Measurements from ENCODE around the gene IRAK3. TPM values are rescaled to one million over a fixed set of nuclear protein-coding genes. Genes with fewer than 3 reads are reported as not detected.
"Not testable (repeated sequence)": the region's sequence is repeated elsewhere in the genome, so short reads cannot be mapped to it uniquely, and the experiment has no call there.

Gene IRAK3
- total RNA-seq, 1 donor from 2014 or later = 0.05 TPM

DNA sequence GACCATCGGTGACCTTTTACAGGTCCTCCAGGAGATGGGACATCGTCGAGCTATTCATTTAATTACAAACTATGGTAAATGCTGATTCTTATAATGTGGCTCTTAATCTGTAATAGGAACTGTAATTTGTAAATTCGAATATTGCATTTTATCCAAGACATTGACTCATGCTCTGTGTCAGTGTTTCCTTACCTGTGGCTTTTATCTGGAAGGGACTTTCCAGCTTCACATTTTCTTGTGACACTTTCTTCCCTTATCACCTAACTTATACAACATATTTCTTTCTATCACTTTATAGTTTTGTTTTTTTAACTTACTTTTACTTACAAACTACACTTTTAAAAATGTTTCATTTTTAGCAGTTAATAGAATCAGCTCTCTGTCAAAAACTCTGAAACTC, 14.8 kb downstream of the IRAK3 start:
- H4K20me1 ChIP-seq (ENCODE audit: insufficient read depth, low read length) = no peaks in the 10 kb centered on the region
- no peak overlapping the region for H3K9ac ChIP-seq (ENCODE audit: low read length)
- H3K4me1 ChIP-seq (ENCODE audit: insufficient read depth, low read length) = no peaks in the 10 kb centered on the region
- TF ChIP-seq EZH2 (IDR thresholded peaks at IDR 0.05; ENCODE audit: insufficient read depth, low read length) = no peak
- TF ChIP-seq, protein P1, sequence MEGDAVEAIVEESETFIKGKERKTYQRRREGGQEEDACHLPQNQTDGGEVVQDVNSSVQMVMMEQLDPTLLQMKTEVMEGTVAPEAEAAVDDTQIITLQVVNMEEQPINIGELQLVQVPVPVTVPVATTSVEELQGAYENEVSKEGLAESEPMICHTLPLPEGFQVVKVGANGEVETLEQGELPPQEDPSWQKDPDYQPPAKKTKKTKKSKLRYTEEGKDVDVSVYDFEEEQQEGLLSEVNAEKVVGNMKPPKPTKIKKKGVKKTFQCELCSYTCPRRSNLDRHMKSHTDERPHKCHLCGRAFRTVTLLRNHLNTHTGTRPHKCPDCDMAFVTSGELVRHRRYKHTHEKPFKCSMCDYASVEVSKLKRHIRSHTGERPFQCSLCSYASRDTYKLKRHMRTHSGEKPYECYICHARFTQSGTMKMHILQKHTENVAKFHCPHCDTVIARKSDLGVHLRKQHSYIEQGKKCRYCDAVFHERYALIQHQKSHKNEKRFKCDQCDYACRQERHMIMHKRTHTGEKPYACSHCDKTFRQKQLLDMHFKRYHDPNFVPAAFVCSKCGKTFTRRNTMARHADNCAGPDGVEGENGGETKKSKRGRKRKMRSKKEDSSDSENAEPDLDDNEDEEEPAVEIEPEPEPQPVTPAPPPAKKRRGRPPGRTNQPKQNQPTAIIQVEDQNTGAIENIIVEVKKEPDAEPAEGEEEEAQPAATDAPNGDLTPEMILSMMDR (IDR thresholded peaks at IDR 0.05; ENCODE audit: insufficient read depth, low read depth, low read length) = no peak
- no peaks in the 10 kb centered on the region for H3K27me3 ChIP-seq (ENCODE audit: insufficient read depth, low read length)
- Mint-ChIP-seq H3K27ac (ENCODE audit: unreplicated experiment) (no peak overlapping the region), H3K9me3 (ENCODE audit: unreplicated experiment) (peaks cover 8% of the 10 kb centered on the region), H3K36me3 (ENCODE audit: low read depth, unreplicated experiment) (no peaks in the 10 kb centered on the region), H3K27me3 (ENCODE audit: low read depth, unreplicated experiment) (peaks cover 2% of the 10 kb centered on the region), H3K4me1 (ENCODE audit: low read depth, unreplicated experiment) (no peaks in the 10 kb centered on the region), H3K4me3 (ENCODE audit: unreplicated experiment) (no peak overlapping the region)
- no peaks in the 10 kb centered on the region for H3K9me3 ChIP-seq (ENCODE audit: insufficient read depth, low read depth, low read length)
- H3K27ac ChIP-seq (ENCODE audit: low read depth, low read length) = no peak overlapping the region
- FAIRE-seq (no peak), DNase-seq (ENCODE audit: low read depth) (no peak)
- no peaks in the 10 kb centered on the region for H3K36me3 ChIP-seq (ENCODE audit: insufficient read depth, low read length)
- H3K4me2 ChIP-seq (ENCODE audit: low read length) = no peak overlapping the region
- no peaks in the 10 kb centered on the region for H3K79me2 ChIP-seq (ENCODE audit: insufficient read depth, low read length)
- no peak overlapping the region for H2AFZ ChIP-seq (ENCODE audit: low read depth, low read length)
- H3K4me3 ChIP-seq (ENCODE audit: insufficient read depth, low read depth, low read length) = no peak overlapping the region

DNA sequence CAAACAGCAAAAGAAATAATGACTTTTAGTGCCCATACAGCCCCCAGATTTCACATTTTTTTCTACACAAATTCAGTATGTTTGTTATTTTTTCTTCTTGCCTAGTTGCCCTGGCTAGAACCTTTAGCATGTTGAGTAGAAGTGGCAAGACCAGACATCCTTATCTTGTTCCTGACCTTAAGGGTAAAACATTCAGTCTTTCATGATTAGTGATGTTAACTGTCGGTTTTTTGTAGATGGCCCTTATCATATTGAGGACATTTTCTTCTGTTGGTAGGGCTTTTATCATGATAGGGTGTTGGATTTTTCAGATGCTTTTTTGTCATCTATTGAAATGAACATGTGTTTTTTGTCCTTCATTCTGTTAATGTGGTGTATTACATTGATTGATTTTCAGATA, 17.1 kb downstream of the IRAK3 start:
- FAIRE-seq = no peak
- H3K9ac ChIP-seq (ENCODE audit: low read length) = no peak overlapping the region
- H4K20me1 ChIP-seq (ENCODE audit: insufficient read depth, low read length) = no peaks in the 10 kb centered on the region
- Mint-ChIP-seq H3K9me3 (ENCODE audit: unreplicated experiment) (no peaks in the 10 kb centered on the region), H3K27me3 (ENCODE audit: low read depth, unreplicated experiment) (peaks cover 2% of the 10 kb centered on the region), H3K27ac (ENCODE audit: unreplicated experiment) (no peak overlapping the region), H3K36me3 (ENCODE audit: low read depth, unreplicated experiment) (no peaks in the 10 kb centered on the region), H3K4me3 (ENCODE audit: unreplicated experiment) (no peak overlapping the region), H3K4me1 (ENCODE audit: low read depth, unreplicated experiment) (no peaks in the 10 kb centered on the region)
- H3K36me3 ChIP-seq (ENCODE audit: insufficient read depth, low read length) = no peaks in the 10 kb centered on the region
- no peak overlapping the region for H3K27ac ChIP-seq (ENCODE audit: low read depth, low read length)
- TF ChIP-seq, protein P1 (IDR thresholded peaks at IDR 0.05; ENCODE audit: insufficient read depth, low read depth, low read length) = no peak
- TF ChIP-seq EZH2 (IDR thresholded peaks at IDR 0.05; ENCODE audit: insufficient read depth, low read length) = no peak
- no peaks in the 10 kb centered on the region for H3K4me1 ChIP-seq (ENCODE audit: insufficient read depth, low read length)
- no peaks in the 10 kb centered on the region for H3K9me3 ChIP-seq (ENCODE audit: insufficient read depth, low read depth, low read length)
- no peaks in the 10 kb centered on the region for H3K27me3 ChIP-seq (ENCODE audit: insufficient read depth, low read length)
- H3K4me3 ChIP-seq (ENCODE audit: insufficient read depth, low read depth, low read length) = no peak overlapping the region
- no peak for DNase-seq (ENCODE audit: low read depth)
- H3K79me2 ChIP-seq (ENCODE audit: insufficient read depth, low read length) = no peaks in the 10 kb centered on the region
- no peak overlapping the region for H3K4me2 ChIP-seq (ENCODE audit: low read length)
- H2AFZ ChIP-seq (ENCODE audit: low read depth, low read length) = no peak overlapping the region

DNA sequence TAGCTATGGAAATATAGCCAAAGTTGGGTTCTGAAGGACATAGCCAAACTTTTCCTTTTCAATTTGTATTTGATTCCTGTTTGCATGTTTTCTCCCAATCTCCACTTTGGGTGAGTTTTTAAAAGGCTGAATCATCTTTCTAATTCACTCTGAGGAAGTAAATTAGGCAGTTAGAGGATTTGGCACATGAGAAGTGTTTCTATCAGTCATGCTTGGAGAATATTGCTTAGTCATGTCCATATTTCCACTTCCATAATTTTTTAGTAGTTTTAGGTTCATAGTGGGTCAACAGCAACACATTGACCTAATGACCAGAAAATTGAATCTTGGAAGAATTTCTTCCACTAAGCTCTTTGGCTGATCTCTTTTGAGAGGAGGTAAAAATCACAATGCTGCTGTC, 21.8 kb downstream of the IRAK3 start:
- H3K4me2 ChIP-seq (ENCODE audit: low read length) = no peak overlapping the region
- Mint-ChIP-seq H3K27me3 (ENCODE audit: low read depth, unreplicated experiment) (peaks cover 2% of the 10 kb centered on the region), H3K27ac (ENCODE audit: unreplicated experiment) (no peak overlapping the region), H3K36me3 (ENCODE audit: low read depth, unreplicated experiment) (no peaks in the 10 kb centered on the region), H3K4me1 (ENCODE audit: low read depth, unreplicated experiment) (no peaks in the 10 kb centered on the region), H3K9me3 (ENCODE audit: unreplicated experiment) (peaks cover 3% of the 10 kb centered on the region), H3K4me3 (ENCODE audit: unreplicated experiment) (no peak overlapping the region)
- DNase-seq (ENCODE audit: low read depth) = no peak
- no peak for FAIRE-seq
- H3K9ac ChIP-seq (ENCODE audit: low read length) = no peak overlapping the region
- no peaks in the 10 kb centered on the region for H3K4me1 ChIP-seq (ENCODE audit: insufficient read depth, low read length)
- H4K20me1 ChIP-seq (ENCODE audit: insufficient read depth, low read length) = no peaks in the 10 kb centered on the region
- no peaks in the 10 kb centered on the region for H3K27me3 ChIP-seq (ENCODE audit: insufficient read depth, low read length)
- H3K9me3 ChIP-seq (ENCODE audit: insufficient read depth, low read depth, low read length) = no peaks in the 10 kb centered on the region
- H3K79me2 ChIP-seq (ENCODE audit: insufficient read depth, low read length) = no peaks in the 10 kb centered on the region
- no peak overlapping the region for H2AFZ ChIP-seq (ENCODE audit: low read depth, low read length)
- no peak overlapping the region for H3K27ac ChIP-seq (ENCODE audit: low read depth, low read length)
- TF ChIP-seq, protein P1 (IDR thresholded peaks at IDR 0.05; ENCODE audit: insufficient read depth, low read depth, low read length) = no peak
- TF ChIP-seq EZH2 (IDR thresholded peaks at IDR 0.05; ENCODE audit: insufficient read depth, low read length) = no peak
- no peaks in the 10 kb centered on the region for H3K36me3 ChIP-seq (ENCODE audit: insufficient read depth, low read length)
- no peak overlapping the region for H3K4me3 ChIP-seq (ENCODE audit: insufficient read depth, low read depth, low read length)

DNA sequence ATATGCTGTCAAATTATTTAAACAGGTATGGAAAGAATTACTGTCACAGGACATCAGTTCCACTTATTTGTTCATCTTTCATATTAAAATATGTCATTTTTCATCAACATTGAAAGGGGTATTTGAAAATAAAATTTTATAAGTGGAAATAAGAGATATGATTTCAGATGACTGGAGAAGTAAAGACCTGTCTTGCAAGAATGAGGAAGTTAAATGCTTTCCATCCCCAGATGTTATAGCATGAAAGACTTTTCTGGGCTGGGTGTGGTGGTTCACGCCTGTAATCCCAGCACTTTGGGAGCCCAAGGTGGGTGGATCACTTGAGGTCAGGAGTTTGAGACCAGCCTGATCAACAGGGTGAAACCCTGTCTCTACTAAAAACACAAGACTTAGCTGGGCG, 22.6 kb downstream of the IRAK3 start:
- not testable (repeated sequence) for H3K9me3 Mint-ChIP-seq (ENCODE audit: unreplicated experiment); H3K36me3 Mint-ChIP-seq (ENCODE audit: low read depth, unreplicated experiment); DNase-seq (ENCODE audit: low read depth); H3K27me3 ChIP-seq (ENCODE audit: insufficient read depth, low read length); H3K4me3 ChIP-seq (ENCODE audit: insufficient read depth, low read depth, low read length); H2AFZ ChIP-seq (ENCODE audit: low read depth, low read length); H3K79me2 ChIP-seq (ENCODE audit: insufficient read depth, low read length); H4K20me1 ChIP-seq (ENCODE audit: insufficient read depth, low read length); H3K4me1 Mint-ChIP-seq (ENCODE audit: low read depth, unreplicated experiment); H3K9me3 ChIP-seq (ENCODE audit: insufficient read depth, low read depth, low read length); FAIRE-seq; H3K9ac ChIP-seq (ENCODE audit: low read length); H3K4me2 ChIP-seq (ENCODE audit: low read length); H3K27ac Mint-ChIP-seq (ENCODE audit: unreplicated experiment); H3K27me3 Mint-ChIP-seq (ENCODE audit: low read depth, unreplicated experiment); H3K4me1 ChIP-seq (ENCODE audit: insufficient read depth, low read length); H3K36me3 ChIP-seq (ENCODE audit: insufficient read depth, low read length); H3K4me3 Mint-ChIP-seq (ENCODE audit: unreplicated experiment); H3K27ac ChIP-seq (ENCODE audit: low read depth, low read length)
